Keratinocyte (primary cell): ENCODE measurements around the gene SLC4A1AP.

Experiments used
- CTCF ChIP-seq, 3 experiments: IDR thresholded peaks in 1 of 3; conservative IDR thresholded peaks in 1 of 3; optimal IDR thresholded peaks in 1 of 3; 2 replicates in 2 of 3; 3 replicates in 1 of 3; pipeline versions ENCODE3 to v1.5.1; 2011; ENCODE audit warnings: low read length in 3 of 3, mild to moderate bottlenecking in 3 of 3, moderate library complexity in 2 of 3, control low read depth in 1 of 3, inconsistent platforms in 1 of 3; ENCODE audit not compliant: insufficient read depth in 2 of 3; ENCODE audit errors: extremely low read depth in 1 of 3
- EZH2 ChIP-seq: IDR thresholded peaks from one replicate; pipeline ENCODE4 v1.6.1; 2012; ENCODE audit warnings: inconsistent platforms, mild to moderate bottlenecking, low read length, moderate library complexity

GRCh38 chr2:27723372-27724144, 59.9 kb downstream of the SLC4A1AP start:
- TF ChIP-seq EZH2, result no peak
- TF ChIP-seq CTCF (optimal IDR thresholded peaks at IDR 0.05 in 1 of 3, IDR thresholded peaks at IDR 0.05 in 1 of 3, conservative IDR thresholded peaks at IDR 0.05 in 1 of 3; ENCODE audit: extremely low read depth in 1 of 3, insufficient read depth in 2 of 3, low read length in 3 of 3), result peak; percentile 70 to 90 (median 87)
